Stimulated activated CD8-positive, alpha-beta memory T cell treated with anti-CD3 and anti-CD28 coated beads, Interleukin-7, amount 100 ng/mL, for 48 hours (primary cell): ENCODE measurements around the gene SLC25A24.
A peak's percentile ranks its signal among the peaks of the same experiment; 100 is the strongest.
"Not testable (repeated sequence)": the region's sequence is repeated elsewhere in the genome, so short reads cannot be mapped to it uniquely, and the experiment has no call there.

Experiments used
- DNase-seq, 2 donors: peaks; one replicate each; pipeline ENCODE4 v3.0.0-alpha.2; 2020; ENCODE audit warnings: low read depth in 1 of 2; ENCODE audit errors: extremely low read depth in 1 of 2

Gene SLC25A24

GRCh38 chr1:108140936-108141335, 59.2 kb downstream of the SLC25A24 start:
- no peak for DNase-seq

GRCh38 chr1:108140177-108140576, 60.0 kb downstream of the SLC25A24 start:
- DNase-seq, result no peak

GRCh38 chr1:108139555-108139954, 60.6 kb downstream of the SLC25A24 start:
- not testable (repeated sequence) for DNase-seq

GRCh38 chr1:108133148-108133547, 67.0 kb downstream of the SLC25A24 start:
- DNase-seq, result not testable (repeated sequence)

- not testable (repeated sequence) for DNase-seq
Observed at GRCh38 chr1:108132367-108132766, 67.8 kb downstream of the SLC25A24 start.

- not testable (repeated sequence) for DNase-seq
Observed at GRCh38 chr1:108131281-108131680, 68.9 kb downstream of the SLC25A24 start.

- DNase-seq, result no peak
Observed at GRCh38 chr1:108130794-108131193, 69.3 kb downstream of the SLC25A24 start.

GRCh38 chr1:108129999-108130398, 70.1 kb downstream of the SLC25A24 start:
- DNase-seq, result no peak

GRCh38 chr1:108125312-108126138, 74.6 kb downstream of the SLC25A24 start:
- peak; percentile 21 to 26 for DNase-seq

- DNase-seq, result no peak
Observed at GRCh38 chr1:108124622-108125311, 75.4 kb downstream of the SLC25A24 start.

- DNase-seq, result no peak
Observed at GRCh38 chr1:108124023-108124422, 76.1 kb downstream of the SLC25A24 start.

- no peak for DNase-seq
Observed at GRCh38 chr1:108121358-108122143, 78.6 kb downstream of the SLC25A24 start.

GRCh38 chr1:108120163-108120562, 80.0 kb downstream of the SLC25A24 start:
- no peak for DNase-seq

- no peak for DNase-seq
Observed at GRCh38 chr1:108119500-108119899, 80.6 kb downstream of the SLC25A24 start.

GRCh38 chr1:108117945-108118902, 81.9 kb downstream of the SLC25A24 start:
- DNase-seq, result no peak

GRCh38 chr1:108117237-108117636, 82.9 kb downstream of the SLC25A24 start:
- DNase-seq, result no peak

- DNase-seq, result no peak
Observed at GRCh38 chr1:108114033-108114599, 86.0 kb downstream of the SLC25A24 start.

GRCh38 chr1:108113496-108113895, 86.6 kb downstream of the SLC25A24 start:
- DNase-seq, result no peak

- no peak for DNase-seq
Observed at GRCh38 chr1:108109295-108109973, 90.7 kb downstream of the SLC25A24 start.
